H1 (cell line): ENCODE data around the gene CFAP65. TPM values are rescaled to one million over a fixed set of nuclear protein-coding genes. Genes with fewer than 3 reads are reported as not detected.

Experiments used
- BCL11A ChIP-seq, 2 experiments: IDR thresholded peaks; one replicate each; pipeline ENCODE4 v1.6.1; 2011; ENCODE audit warnings: low read depth in 2 of 2, low read length in 2 of 2, mild to moderate bottlenecking in 2 of 2
- CHD1 ChIP-seq: IDR thresholded peaks from 2 replicates; pipeline ENCODE4 v1.6.1; 2012; ENCODE audit warnings: low read depth, low read length, improper control_type of control experiment
- CTBP2 ChIP-seq: IDR thresholded peaks from 2 replicates; pipeline ENCODE4 v1.7.0; 2011; ENCODE audit warnings: borderline replicate concordance, mild to moderate bottlenecking, moderate library complexity, mixed read lengths, low read length; ENCODE audit not compliant: insufficient read depth, insufficient read length
- EGR1 ChIP-seq: IDR thresholded peaks from 2 replicates; pipeline ENCODE4 v1.6.1; 2011; ENCODE audit warnings: low read depth, low read length, borderline replicate concordance
- EP300 ChIP-seq, 2 experiments: IDR thresholded peaks; 1 replicate in 1 of 2; 2 replicates in 1 of 2; pipeline ENCODE4 v1.6.1; 2011 to 2012; ENCODE audit warnings: low read depth in 2 of 2, low read length in 2 of 2, mild to moderate bottlenecking in 2 of 2, borderline replicate concordance in 1 of 2, inconsistent platforms in 1 of 2, moderate library complexity in 1 of 2
- KDM5A ChIP-seq: fragments of 200-600 bp; IDR thresholded peaks from 2 replicates; pipeline ENCODE4 v1.7.1; 2012; ENCODE audit warnings: mild to moderate bottlenecking, low read length, inconsistent platforms, mixed read lengths
- RBBP5 ChIP-seq: IDR thresholded peaks from 2 replicates; pipeline ENCODE4 v1.7.1; 2012; ENCODE audit warnings: low read depth, mild to moderate bottlenecking, inconsistent platforms, low read length, moderate library complexity, borderline replicate concordance
- polyA plus RNA-seq, 7 experiments: library from polyadenylated mRNA; depleted of rRNA in 3 of 7; stranded (reverse) in 5 of 7; unstranded in 2 of 7; fragments of >200 nt in 5 of 7; fragments of 200-250 nt in 2 of 7; gene quantifications; 1 replicate in 5 of 7; 2 replicates in 1 of 7; 4 replicates in 1 of 7; pipeline versions ENCODE4 v1.2.1 to v1.2.3, GENCODE V29; 2011 to 2013; ENCODE audit warnings: missing spikeins in 2 of 7, mixed read lengths in 2 of 7
- total RNA-seq: library from RNA; stranded (reverse); fragmentation: NEBNext Ultra II Directional; extraction: Animal tissue kit (Norgen Biotek cat#: 25700); gene quantifications from 2 replicates; pipeline ENCODE4 v1.2.1, GENCODE V29; 2021

Gene CFAP65
- total and polyA plus RNA-seq, 2 of the 8 experiments (the other 6 are each of a cell fraction or from before 2014, with no cell fraction given) = 0.19 to 0.45 TPM

GRCh38 chr2:219076253-219076652 lies 34.9 kb upstream of the CFAP65 start (continued):
- no peak for TF ChIP-seq KDM5A
- TF ChIP-seq BCL11A (IDR thresholded peaks at IDR 0.05; ENCODE audit: low read depth in 2 of 2, low read length in 2 of 2) = no peak
- TF ChIP-seq CTBP2 = no peak
- no peak for TF ChIP-seq CHD1
- TF ChIP-seq RBBP5 = no peak
- TF ChIP-seq EP300 (IDR thresholded peaks at IDR 0.05; ENCODE audit: borderline replicate concordance in 1 of 2, low read depth in 2 of 2, low read length in 2 of 2) = no peak
- no peak for TF ChIP-seq EGR1
